Adipocyte (in vitro differentiated cells): ENCODE results near the gene PAAF1.
"Not testable (repeated sequence)": the region's sequence is repeated elsewhere in the genome, so short reads cannot be mapped to it uniquely, and the experiment has no call there.

Experiments
- DNase-seq: peaks from one replicate; pipeline ENCODE4 v3.0.0-alpha.2; 2015; ENCODE audit warnings: low read depth
- H3K27me3 ChIP-seq: replicated peaks from 2 replicates; pipeline ENCODE4 v1.7.0; 2013; ENCODE audit warnings: mild to moderate bottlenecking, low read length, moderate library complexity; ENCODE audit not compliant: control insufficient read depth, insufficient read depth
- H3K36me3 ChIP-seq: 2 replicates; pipeline ENCODE4 v1.7.0; 2013; ENCODE audit warnings: low read length, mild to moderate bottlenecking, moderate library complexity; ENCODE audit not compliant: control insufficient read depth, insufficient read depth, severe bottlenecking
- H3K4me1 ChIP-seq: 2 replicates; pipeline ENCODE4 v1.7.0; 2013; ENCODE audit warnings: mild to moderate bottlenecking, low read length, moderate library complexity; ENCODE audit not compliant: control insufficient read depth, insufficient read depth
- H3K4me3 ChIP-seq: 2 replicates; pipeline ENCODE4 v1.7.0; 2013; ENCODE audit warnings: mild to moderate bottlenecking, low read length, moderate library complexity
- H3K9ac ChIP-seq: 2 replicates; pipeline ENCODE4 v1.7.0; 2013; ENCODE audit warnings: mild to moderate bottlenecking, low read length, moderate library complexity
- H3K9me3 ChIP-seq: 2 replicates; pipeline ENCODE4 v1.7.0; 2013; ENCODE audit warnings: mild to moderate bottlenecking, low read length, moderate library complexity; ENCODE audit not compliant: control insufficient read depth

The PAAF1 gene

GRCh38 chr11:73929388-73929787 lies 52.6 kb downstream of the PAAF1 start:
- H3K4me3 ChIP-seq, result no peak overlapping the region
- H3K4me1 ChIP-seq, result no peaks in the 10 kb centered on the region
- no peaks in the 10 kb centered on the region for H3K27me3 ChIP-seq
- DNase-seq, result no peak
- peaks cover 46% of the 10 kb centered on the region for H3K36me3 ChIP-seq
- no peak overlapping the region for H3K9ac ChIP-seq
- no peaks in the 10 kb centered on the region for H3K9me3 ChIP-seq

- peak; percentile 67 for DNase-seq
- no peak overlapping the region for H3K4me3 ChIP-seq
- H3K9ac ChIP-seq, result no peak overlapping the region
- H3K27me3 ChIP-seq, result no peaks in the 10 kb centered on the region
- H3K36me3 ChIP-seq, result peaks cover 39% of the 10 kb centered on the region
- no peaks in the 10 kb centered on the region for H3K9me3 ChIP-seq
- no peaks in the 10 kb centered on the region for H3K4me1 ChIP-seq
Observed at GRCh38 chr11:73931039-73931645, 54.3 kb downstream of the PAAF1 start.

- no peaks in the 10 kb centered on the region for H3K9me3 ChIP-seq
- H3K4me1 ChIP-seq, result no peaks in the 10 kb centered on the region
- no peak for DNase-seq
- no peak overlapping the region for H3K4me3 ChIP-seq
- H3K9ac ChIP-seq, result no peak overlapping the region
- no peaks in the 10 kb centered on the region for H3K27me3 ChIP-seq
- peaks cover 36% of the 10 kb centered on the region for H3K36me3 ChIP-seq
Observed at GRCh38 chr11:73931951-73932350, 55.2 kb downstream of the PAAF1 start.

- Histone ChIP-seq H3K4me3 (no peak overlapping the region), H3K4me1 (no peaks in the 10 kb centered on the region), H3K9me3 (no peaks in the 10 kb centered on the region), H3K36me3 (peaks cover 28% of the 10 kb centered on the region), H3K27me3 (no peaks in the 10 kb centered on the region), H3K9ac (no peak overlapping the region)
- no peak for DNase-seq
Observed at GRCh38 chr11:73932781-73933180, 56.0 kb downstream of the PAAF1 start.

- peaks cover 15% of the 10 kb centered on the region for H3K36me3 ChIP-seq
- not testable (repeated sequence) for H3K4me1 ChIP-seq, DNase-seq, H3K4me3 ChIP-seq, H3K9ac ChIP-seq, H3K27me3 ChIP-seq, H3K9me3 ChIP-seq
Observed at GRCh38 chr11:73936047-73936446, 59.2 kb downstream of the PAAF1 start.

- Histone ChIP-seq H3K4me3 (peak overlapping the region; percentile 15), H3K9ac (no peak overlapping the region), H3K4me1 (peaks cover 5% of the 10 kb centered on the region), H3K36me3 (peaks cover 3% of the 10 kb centered on the region), H3K9me3 (peaks cover 9% of the 10 kb centered on the region), H3K27me3 (no peaks in the 10 kb centered on the region)
- no peak for DNase-seq
Observed at GRCh38 chr11:73939096-73939495, 62.3 kb downstream of the PAAF1 start.

- DNase-seq, result no peak
- Histone ChIP-seq H3K4me1 (peaks cover 5% of the 10 kb centered on the region), H3K27me3 (no peaks in the 10 kb centered on the region), H3K36me3 (no peaks in the 10 kb centered on the region), H3K9ac (no peak overlapping the region), H3K4me3 (no peak overlapping the region), H3K9me3 (peaks cover 9% of the 10 kb centered on the region)
Observed at GRCh38 chr11:73940801-73941570, 64.2 kb downstream of the PAAF1 start.

- H3K4me1 ChIP-seq, result peaks cover 5% of the 10 kb centered on the region
- no peak for DNase-seq
- H3K27me3 ChIP-seq, result no peaks in the 10 kb centered on the region
- peaks cover 15% of the 10 kb centered on the region for H3K9me3 ChIP-seq
- no peaks in the 10 kb centered on the region for H3K36me3 ChIP-seq
- H3K9ac ChIP-seq, result no peak overlapping the region
- H3K4me3 ChIP-seq, result no peak overlapping the region
Observed at GRCh38 chr11:73942010-73942409, 65.2 kb downstream of the PAAF1 start.

- H3K9me3 ChIP-seq, result peaks cover 11% of the 10 kb centered on the region
- no peak overlapping the region for H3K4me3 ChIP-seq
- H3K27me3 ChIP-seq, result no peaks in the 10 kb centered on the region
- no peak overlapping the region for H3K9ac ChIP-seq
- no peaks in the 10 kb centered on the region for H3K36me3 ChIP-seq
- no peak for DNase-seq
- peaks cover 5% of the 10 kb centered on the region for H3K4me1 ChIP-seq
Observed at GRCh38 chr11:73944085-73944484, 67.3 kb downstream of the PAAF1 start.

- no peak for DNase-seq
- H3K4me3 ChIP-seq, result no peak overlapping the region
- no peak overlapping the region for H3K9ac ChIP-seq
- H3K36me3 ChIP-seq, result no peaks in the 10 kb centered on the region
- H3K4me1 ChIP-seq, result peaks cover 5% of the 10 kb centered on the region
- H3K27me3 ChIP-seq, result no peaks in the 10 kb centered on the region
- H3K9me3 ChIP-seq, result peaks cover 8% of the 10 kb centered on the region
Observed at GRCh38 chr11:73944901-73945300, 68.1 kb downstream of the PAAF1 start.

- DNase-seq, result no peak
- peaks cover 8% of the 10 kb centered on the region for H3K9me3 ChIP-seq
- peaks cover 5% of the 10 kb centered on the region for H3K4me1 ChIP-seq
- H3K27me3 ChIP-seq, result no peaks in the 10 kb centered on the region
- no peak overlapping the region for H3K9ac ChIP-seq
- no peaks in the 10 kb centered on the region for H3K36me3 ChIP-seq
- no peak overlapping the region for H3K4me3 ChIP-seq
Observed at GRCh38 chr11:73945396-73945795, 68.6 kb downstream of the PAAF1 start.
